Measurements from ENCODE around the gene EXOC4. TPM values are rescaled to one million over a fixed set of nuclear protein-coding genes. Genes with fewer than 3 reads are reported as not detected.

The EXOC4 gene
- total RNA-seq, 1 experiment from 2014 or later, result 66.2 TPM

- Mint-ChIP-seq H3K27ac (ENCODE audit: unreplicated experiment) (no peak overlapping the region), H3K9me3 (ENCODE audit: unreplicated experiment) (no peaks in the 10 kb centered on the region), H3K4me3 (ENCODE audit: unreplicated experiment) (no peak overlapping the region), H3K4me1 (ENCODE audit: low read depth, unreplicated experiment) (no peaks in the 10 kb centered on the region), H3K27me3 (ENCODE audit: insufficient read depth, unreplicated experiment) (no peaks in the 10 kb centered on the region), H3K36me3 (ENCODE audit: insufficient read depth, unreplicated experiment) (no peaks in the 10 kb centered on the region)
- Histone ChIP-seq H3K9me3 (no peaks in the 10 kb centered on the region), H3K4me3 (ENCODE audit: low read depth, low read length) (no peak overlapping the region), H3K36me3 (ENCODE audit: control insufficient read depth, insufficient read depth, low read length) (no peaks in the 10 kb centered on the region), H3K4me1 (no peaks in the 10 kb centered on the region), H3K27me3 (replicated peaks; ENCODE audit: control insufficient read depth, insufficient read depth, low read length) (no peaks in the 10 kb centered on the region)
- POLR2A ChIA-PET, result no interaction called here
- BruUV-seq (replicated peaks), result no TSS peak
- intact Hi-C loops (cut with micrococcal nuclease; ENCODE audit: unreplicated experiment), result no loop called here
- DNase-seq, result no peak
- CTCF ChIA-PET, result no interaction called here
- TF ChIP-seq CTCF (IDR thresholded peaks at IDR 0.05; ENCODE audit: insufficient read depth in 1 of 2, low read depth in 1 of 2, low read length in 1 of 2, severe bottlenecking in 1 of 2, unreplicated experiment in 1 of 2), result no peak
Observed at GRCh38 chr7:133805426-133805825, 552.5 kb downstream of the EXOC4 start.

- intact Hi-C loops (cut with micrococcal nuclease; ENCODE audit: unreplicated experiment), result no loop called here
- Histone ChIP-seq H3K27me3 (replicated peaks; ENCODE audit: control insufficient read depth, insufficient read depth, low read length) (no peaks in the 10 kb centered on the region), H3K36me3 (ENCODE audit: control insufficient read depth, insufficient read depth, low read length) (no peaks in the 10 kb centered on the region), H3K4me1 (no peaks in the 10 kb centered on the region), H3K9me3 (no peaks in the 10 kb centered on the region), H3K4me3 (ENCODE audit: low read depth, low read length) (no peak overlapping the region)
- Mint-ChIP-seq H3K27me3 (ENCODE audit: insufficient read depth, unreplicated experiment) (no peaks in the 10 kb centered on the region), H3K4me1 (ENCODE audit: low read depth, unreplicated experiment) (no peaks in the 10 kb centered on the region), H3K27ac (ENCODE audit: unreplicated experiment) (no peak overlapping the region), H3K4me3 (ENCODE audit: unreplicated experiment) (no peak overlapping the region), H3K36me3 (ENCODE audit: insufficient read depth, unreplicated experiment) (no peaks in the 10 kb centered on the region), H3K9me3 (ENCODE audit: unreplicated experiment) (no peaks in the 10 kb centered on the region)
- ChIA-PET CTCF (interaction anchor here (0.5 to 0.6 kb wide), 2 partner anchors 46 to 73 kb away, joined by 3 to 6 read pairs; no protein-coding TSS in a partner anchor), POLR2A (no interaction called here)
- no peak for DNase-seq
- no TSS peak for BruUV-seq (replicated peaks)
- TF ChIP-seq CTCF (IDR thresholded peaks at IDR 0.05; ENCODE audit: insufficient read depth in 1 of 2, low read depth in 1 of 2, low read length in 1 of 2, severe bottlenecking in 1 of 2, unreplicated experiment in 1 of 2), result no peak
Observed at GRCh38 chr7:133807624-133808492, 555.0 kb downstream of the EXOC4 start.

- ChIA-PET CTCF (interaction anchor here (0.6 kb wide), 1 partner anchor 74 kb away, joined by 3 read pairs; no protein-coding TSS in a partner anchor), POLR2A (no interaction called here)
- Histone ChIP-seq H3K4me3 (ENCODE audit: low read depth, low read length) (no peak overlapping the region), H3K36me3 (ENCODE audit: control insufficient read depth, insufficient read depth, low read length) (no peaks in the 10 kb centered on the region), H3K4me1 (no peaks in the 10 kb centered on the region), H3K27me3 (replicated peaks; ENCODE audit: control insufficient read depth, insufficient read depth, low read length) (no peaks in the 10 kb centered on the region), H3K9me3 (no peaks in the 10 kb centered on the region)
- H3K27ac Mint-ChIP-seq (ENCODE audit: unreplicated experiment), result no peak overlapping the region
- no peaks in the 10 kb centered on the region for H3K4me1 Mint-ChIP-seq (ENCODE audit: low read depth, unreplicated experiment)
- intact Hi-C loops (cut with micrococcal nuclease; ENCODE audit: unreplicated experiment), result no loop called here
- DNase-seq, result no peak
- no peak for TF ChIP-seq CTCF (IDR thresholded peaks at IDR 0.05; ENCODE audit: insufficient read depth in 1 of 2, low read depth in 1 of 2, low read length in 1 of 2, severe bottlenecking in 1 of 2, unreplicated experiment in 1 of 2)
- H3K36me3 Mint-ChIP-seq (ENCODE audit: insufficient read depth, unreplicated experiment), result no peaks in the 10 kb centered on the region
- no TSS peak for BruUV-seq (replicated peaks)
- H3K4me3 Mint-ChIP-seq (ENCODE audit: unreplicated experiment), result no peak overlapping the region
- no peaks in the 10 kb centered on the region for H3K9me3 Mint-ChIP-seq (ENCODE audit: unreplicated experiment)
- no peaks in the 10 kb centered on the region for H3K27me3 Mint-ChIP-seq (ENCODE audit: insufficient read depth, unreplicated experiment)
Observed at GRCh38 chr7:133808493-133808866, 555.6 kb downstream of the EXOC4 start.
